ENCODE data around the gene PCDHGB3. TPM values are rescaled to one million over a fixed set of nuclear protein-coding genes. Genes with fewer than 3 reads are reported as not detected.

PCDHGB3 gene
- total and polyA plus RNA-seq, 2 donors (not counting 3 experiments of a cell fraction or from before 2014, with no cell fraction given): 1.8 to 2.0 TPM

DNA sequence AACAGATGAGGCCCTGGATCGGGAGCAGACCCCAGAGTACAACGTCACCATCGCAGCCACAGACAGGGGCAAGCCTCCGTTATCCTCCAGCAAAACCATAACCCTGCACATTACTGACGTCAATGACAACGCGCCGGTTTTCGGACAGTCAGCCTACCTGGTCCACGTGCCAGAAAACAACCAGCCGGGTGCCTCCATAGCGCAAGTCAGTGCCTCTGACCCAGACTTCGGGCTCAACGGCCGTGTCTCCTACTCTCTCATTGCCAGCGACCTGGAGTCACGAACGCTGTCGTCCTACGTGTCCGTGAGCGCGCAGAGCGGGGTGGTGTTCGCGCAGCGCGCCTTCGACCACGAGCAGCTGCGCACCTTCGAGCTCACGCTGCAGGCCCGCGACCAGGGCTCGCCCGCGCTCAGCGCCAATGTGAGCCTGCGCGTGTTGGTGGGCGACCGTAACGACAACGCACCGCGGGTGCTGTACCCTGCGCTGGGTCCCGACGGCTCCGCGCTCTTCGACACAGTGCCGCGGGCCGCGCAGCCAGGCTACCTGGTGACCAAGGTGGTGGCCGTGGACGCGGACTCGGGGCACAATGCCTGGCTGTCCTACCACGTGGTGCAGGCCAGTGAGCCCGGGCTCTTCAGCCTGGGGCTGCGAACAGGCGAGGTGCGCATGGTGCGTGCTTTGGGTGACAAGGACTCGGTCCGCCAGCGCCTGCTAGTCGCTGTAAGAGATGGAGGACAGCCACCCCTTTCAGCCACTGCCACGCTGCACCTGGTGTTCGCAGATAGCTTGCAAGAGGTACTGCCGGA, 49.2 kb downstream of the PCDHGB3 start:
- no peak overlapping the region for H2AFZ ChIP-seq (ENCODE audit: low read depth, low read length)
- H3K9me3 ChIP-seq (replicated peaks; ENCODE audit: control insufficient read depth, insufficient read depth, low read length): peaks cover 8% of the 10 kb centered on the region
- H3K27me3 ChIP-seq (ENCODE audit: control insufficient read depth in 2 of 2, insufficient read depth in 2 of 2, low read length in 2 of 2): peaks cover 47 to 85% of the 10 kb centered on the region in 2 experiments
- no peak overlapping the region for H3K4me2 ChIP-seq (ENCODE audit: insufficient read depth, low read length)
- intact Hi-C loops (cut with micrococcal nuclease): no loop called here
- H3K4me3 ChIP-seq (replicated peaks in 1 of 3; ENCODE audit: insufficient read depth in 1 of 3, low read depth in 1 of 3, low read length in 3 of 3): no peak overlapping the region
- FAIRE-seq (no peak), DNase-seq (ENCODE audit: low read depth, low spot score) (no peak)
- no peaks in the 10 kb centered on the region for H4K20me1 ChIP-seq (replicated peaks; ENCODE audit: control insufficient read depth, extremely low read depth, insufficient read depth, low read length)
- no peaks in the 10 kb centered on the region for H3K36me3 ChIP-seq (ENCODE audit: control insufficient read depth in 2 of 2, extremely low read depth in 1 of 2, insufficient read depth in 2 of 2, low read length in 2 of 2)
- no peaks in the 10 kb centered on the region for H3K9me1 ChIP-seq (replicated peaks; ENCODE audit: control insufficient read depth, extremely low read depth, insufficient read depth, low read length)
- TF ChIP-seq EZH2 (IDR thresholded peaks at IDR 0.05; ENCODE audit: borderline replicate concordance, low read depth, low read length, severe bottlenecking): peak; percentile 93
- TF ChIP-seq, protein P1, sequence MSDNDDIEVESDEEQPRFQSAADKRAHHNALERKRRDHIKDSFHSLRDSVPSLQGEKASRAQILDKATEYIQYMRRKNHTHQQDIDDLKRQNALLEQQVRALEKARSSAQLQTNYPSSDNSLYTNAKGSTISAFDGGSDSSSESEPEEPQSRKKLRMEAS (IDR thresholded peaks at IDR 0.05; ENCODE audit: insufficient read depth, insufficient read length): no peak
- POLR2A ChIA-PET: interaction anchor here (1.0 kb wide), 1 partner anchor 143 kb away, joined by 3 read pairs; no protein-coding TSS in a partner anchor
- BruUV-seq (replicated peaks): no TSS peak
- no peak overlapping the region for H3K27ac ChIP-seq (ENCODE audit: insufficient read depth, low read depth, low read length)
- dilution Hi-C loops (cut with MboI; ENCODE audit: extremely low pct_ligation_motif_present, low sequenced_read_pairs): no loop called here
- CTCF ChIA-PET: interaction anchor here (1.1 to 11.3 kb wide), 8 partner anchors 11 to 149 kb away, joined by 3 to 335 read pairs (median 22); partner anchors contain the start of genes PCDHGA12 and PCDHGB6
- no peaks in the 10 kb centered on the region for H3K79me2 ChIP-seq (ENCODE audit: control insufficient read depth, insufficient read depth, low read length)
- no peak overlapping the region for H3K9ac ChIP-seq (replicated peaks; ENCODE audit: extremely low read depth, insufficient read depth, low read length)
- H3K4me1 ChIP-seq (ENCODE audit: control insufficient read depth, extremely low read depth, insufficient read depth, low read length): peaks cover 15% of the 10 kb centered on the region

DNA sequence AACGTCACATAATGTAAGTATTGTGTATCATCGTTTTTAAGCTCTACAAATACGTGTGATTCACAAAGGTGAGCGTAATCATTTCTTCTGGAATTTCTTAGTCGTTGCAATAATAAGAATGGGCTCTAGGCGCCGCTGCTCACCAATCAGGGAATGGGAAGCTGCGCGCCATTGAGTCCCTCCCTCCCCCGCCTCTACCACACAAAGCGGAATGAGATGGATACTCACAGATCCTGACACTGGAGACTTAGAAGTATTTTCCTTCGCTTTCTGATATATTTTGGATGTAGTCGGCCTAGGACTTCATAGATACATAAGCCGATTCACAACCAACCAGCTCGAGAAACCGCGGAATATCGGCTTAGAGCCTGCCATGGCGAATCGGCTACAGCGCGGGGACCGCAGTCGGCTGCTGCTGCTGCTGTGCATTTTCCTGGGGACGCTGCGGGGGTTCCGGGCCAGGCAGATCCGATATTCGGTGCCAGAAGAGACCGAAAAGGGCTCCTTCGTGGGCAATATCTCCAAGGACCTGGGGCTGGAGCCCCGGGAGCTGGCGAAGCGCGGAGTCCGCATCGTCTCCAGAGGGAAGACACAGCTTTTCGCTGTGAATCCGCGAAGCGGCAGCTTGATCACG, 50.9 kb downstream of the PCDHGB3 start, which contains the start of gene PCDHGA11:
Gene PCDHGA11 (plus strand): TSS at position 197 of the 634 bp plus-strand sequence. CDS start 177 bp downstream, at position 374.
- Histone ChIP-seq H3K4me3 (replicated peaks in 1 of 3; ENCODE audit: insufficient read depth in 1 of 3, low read depth in 1 of 3, low read length in 3 of 3) (peak within 1 kb of the TSS; percentile 39 to 83 (median 66)), H3K79me2 (ENCODE audit: control insufficient read depth, insufficient read depth, low read length) (no peaks in the 10 kb centered on the region), H4K20me1 (replicated peaks; ENCODE audit: control insufficient read depth, extremely low read depth, insufficient read depth, low read length) (no peaks in the 10 kb centered on the region), H3K9me3 (replicated peaks; ENCODE audit: control insufficient read depth, insufficient read depth, low read length) (peaks cover 8% of the 10 kb centered on the region), H3K4me1 (ENCODE audit: control insufficient read depth, extremely low read depth, insufficient read depth, low read length) (peaks cover 15% of the 10 kb centered on the region), H3K36me3 (ENCODE audit: control insufficient read depth in 2 of 2, extremely low read depth in 1 of 2, insufficient read depth in 2 of 2, low read length in 2 of 2) (no peaks in the 10 kb centered on the region), H3K27me3 (ENCODE audit: control insufficient read depth in 2 of 2, insufficient read depth in 2 of 2, low read length in 2 of 2) (peaks cover 40 to 84% of the 10 kb centered on the region in 2 experiments), H3K9me1 (replicated peaks; ENCODE audit: control insufficient read depth, extremely low read depth, insufficient read depth, low read length) (no peaks in the 10 kb centered on the region), H2AFZ (ENCODE audit: low read depth, low read length) (peak within 1 kb of the TSS; percentile 84), H3K4me2 (ENCODE audit: insufficient read depth, low read length) (peak within 1 kb of the TSS; percentile 90), H3K27ac (ENCODE audit: insufficient read depth, low read depth, low read length) (no peak within 1 kb of the TSS), H3K9ac (replicated peaks; ENCODE audit: extremely low read depth, insufficient read depth, low read length) (peak within 1 kb of the TSS; percentile 60)
- intact Hi-C loops (cut with micrococcal nuclease) (loop anchor here (1.0 to 5.0 kb wide), 4 partner anchors 9 to 103 kb away; partner anchors contain the start of genes PCDHGA12, PCDHGA6 and PCDHGB3), dilution Hi-C loops (cut with MboI; ENCODE audit: extremely low pct_ligation_motif_present, low sequenced_read_pairs) (no loop called here)
- BruUV-seq (replicated peaks): TSS peak; percentile 41
- DNase-seq (ENCODE audit: low read depth, low spot score) (peak; percentile 78), FAIRE-seq (peak; percentile 71)
- ChIA-PET CTCF (interaction anchor here (0.6 to 11.3 kb wide), 40 partner anchors 8 to 212 kb away, joined by 3 to 335 read pairs (median 6); partner anchors contain the start of genes DIAPH1, PCDHB12, PCDHGA1 and PCDHGA10), POLR2A (interaction anchor here (1.9 to 2.2 kb wide), 2 partner anchors 9 to 137 kb away, joined by 8 read pairs; partner anchors contain the start of gene PCDHGA12)
- no peak for TF ChIP-seq FOS (IDR thresholded peaks at IDR 0.05; ENCODE audit: borderline replicate concordance, insufficient read depth, low read length)
- TF ChIP-seq, protein P2, sequence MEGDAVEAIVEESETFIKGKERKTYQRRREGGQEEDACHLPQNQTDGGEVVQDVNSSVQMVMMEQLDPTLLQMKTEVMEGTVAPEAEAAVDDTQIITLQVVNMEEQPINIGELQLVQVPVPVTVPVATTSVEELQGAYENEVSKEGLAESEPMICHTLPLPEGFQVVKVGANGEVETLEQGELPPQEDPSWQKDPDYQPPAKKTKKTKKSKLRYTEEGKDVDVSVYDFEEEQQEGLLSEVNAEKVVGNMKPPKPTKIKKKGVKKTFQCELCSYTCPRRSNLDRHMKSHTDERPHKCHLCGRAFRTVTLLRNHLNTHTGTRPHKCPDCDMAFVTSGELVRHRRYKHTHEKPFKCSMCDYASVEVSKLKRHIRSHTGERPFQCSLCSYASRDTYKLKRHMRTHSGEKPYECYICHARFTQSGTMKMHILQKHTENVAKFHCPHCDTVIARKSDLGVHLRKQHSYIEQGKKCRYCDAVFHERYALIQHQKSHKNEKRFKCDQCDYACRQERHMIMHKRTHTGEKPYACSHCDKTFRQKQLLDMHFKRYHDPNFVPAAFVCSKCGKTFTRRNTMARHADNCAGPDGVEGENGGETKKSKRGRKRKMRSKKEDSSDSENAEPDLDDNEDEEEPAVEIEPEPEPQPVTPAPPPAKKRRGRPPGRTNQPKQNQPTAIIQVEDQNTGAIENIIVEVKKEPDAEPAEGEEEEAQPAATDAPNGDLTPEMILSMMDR (IDR thresholded peaks at IDR 0.05; ENCODE audit: extremely low read depth in 1 of 2, insufficient read depth in 1 of 2, low read depth in 1 of 2, low read length in 2 of 2): peak; percentile 53 to 71
- TF ChIP-seq POLR2AphosphoS5 (IDR thresholded peaks at IDR 0.05; ENCODE audit: insufficient read depth, low read depth, low read length): no peak
